Measurements from ENCODE around the gene REC8. TPM values are rescaled to one million over a fixed set of nuclear protein-coding genes. Genes with fewer than 3 reads are reported as not detected.

The REC8 gene
- total RNA-seq, 2 experiments from 2014 or later = 54.5 to 58.6 TPM

- Mint-ChIP-seq H3K9me3 (ENCODE audit: insufficient read depth) (no peaks in the 10 kb centered on the region), H3K27ac (peak overlapping the region; percentile 68), H3K27me3 (ENCODE audit: low read depth) (no peaks in the 10 kb centered on the region), H3K4me3 (peak overlapping the region; percentile 97), H3K4me1 (ENCODE audit: low read depth) (peaks cover 62% of the 10 kb centered on the region), H3K36me3 (ENCODE audit: low read depth) (peaks cover 69% of the 10 kb centered on the region)
- POLR2A ChIA-PET = interaction anchor here (2.5 to 4.0 kb wide), 3 partner anchors 8 to 25 kb away, joined by 32 to 56 read pairs (median 48); partner anchors contain the start of genes DCAF11, IRF9, NRL and PSME2
- ATAC-seq (no peak), DNase-seq (peak; percentile 49)
- CTCF ChIA-PET = interaction anchor here (1.5 to 5.2 kb wide), 3 partner anchors 21 to 30 kb away, joined by 3 to 37 read pairs (median 4); partner anchors contain the start of gene IRF9
Measured at GRCh38 chr14:24139272-24139934, 32.5 kb upstream of the REC8 start.

DNA sequence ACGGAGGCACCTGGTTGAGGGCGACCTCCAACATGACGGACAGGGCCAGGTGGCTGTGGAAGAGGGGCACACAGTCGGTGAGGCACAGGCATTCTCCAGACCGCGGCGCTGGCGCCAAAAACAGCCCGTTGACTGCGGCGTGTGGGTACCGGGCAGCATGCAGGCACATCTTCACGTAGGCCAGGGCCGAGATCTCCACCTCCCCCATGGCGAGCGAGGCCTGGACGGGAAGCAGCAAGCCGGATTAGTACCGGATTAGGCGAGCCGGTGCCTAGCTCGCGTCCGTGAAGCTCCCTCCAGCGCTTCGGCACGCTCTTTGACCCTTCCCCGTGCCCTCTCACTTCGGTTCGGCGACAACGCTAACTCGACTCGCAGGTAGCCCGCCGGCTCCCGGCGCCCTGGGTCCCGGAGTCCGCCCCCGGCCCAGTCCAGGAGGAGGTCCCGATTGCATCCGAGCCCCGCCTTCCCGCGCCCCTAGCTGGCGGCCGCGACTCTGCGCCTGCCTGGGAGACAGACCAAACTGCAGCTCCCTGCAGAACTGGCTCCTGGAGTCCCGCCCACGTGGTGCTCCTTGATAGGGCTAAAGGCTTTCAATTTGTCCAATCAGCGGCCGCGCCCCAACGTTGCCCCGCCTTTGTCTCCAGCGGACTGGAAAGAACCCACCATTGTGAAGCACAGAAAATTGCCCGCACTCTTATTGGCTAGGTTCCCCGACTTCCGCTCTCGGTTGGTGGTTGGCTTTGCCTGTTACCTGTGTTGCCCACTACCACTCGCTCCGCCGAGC lies 30.6 kb upstream of the REC8 start, which contains the start of gene EMC9:
Gene EMC9, minus strand, starts transcription at position 495 of the 784 bp plus-strand sequence. Its CDS starts 287 bp downstream, at position 208.
- Mint-ChIP-seq H3K4me1 (ENCODE audit: low read depth) (peaks cover 66% of the 10 kb centered on the region), H3K27me3 (ENCODE audit: low read depth) (no peaks in the 10 kb centered on the region), H3K36me3 (ENCODE audit: low read depth) (peaks cover 88% of the 10 kb centered on the region), H3K9me3 (ENCODE audit: insufficient read depth) (no peaks in the 10 kb centered on the region), H3K4me3 (peak within 1 kb of the TSS; percentile 97), H3K27ac (peak within 1 kb of the TSS; percentile 77)
- DNase-seq (peak; percentile 100), ATAC-seq (peak; percentile 92)
- ChIA-PET CTCF (interaction anchor here (0.7 to 2.2 kb wide), 16 partner anchors 9 to 296 kb away, joined by 3 to 20 read pairs (median 4); partner anchors contain the start of genes CIDEB, DCAF11, IRF9 and NRL), POLR2A (interaction anchor here (0.6 to 3.5 kb wide), 14 partner anchors 9 to 289 kb away, joined by 3 to 56 read pairs (median 4); partner anchors contain the start of genes CHMP4A, DCAF11, IRF9 and KHNYN)

GRCh38 chr14:24143511-24143910 lies 28.4 kb upstream of the REC8 start:
- peak overlapping the region; percentile 1 for H3K27ac Mint-ChIP-seq
- no peak for ATAC-seq
- H3K27me3 Mint-ChIP-seq (ENCODE audit: low read depth) = no peaks in the 10 kb centered on the region
- POLR2A ChIA-PET = interaction anchor here (0.7 to 2.2 kb wide), 4 partner anchors 15 to 526 kb away, joined by 3 to 14 read pairs (median 4); partner anchors contain the start of genes DCAF11, IRF9 and NRL
- H3K36me3 Mint-ChIP-seq (ENCODE audit: low read depth) = peaks cover 76% of the 10 kb centered on the region
- H3K4me3 Mint-ChIP-seq = no peak overlapping the region
- peaks cover 54% of the 10 kb centered on the region for H3K4me1 Mint-ChIP-seq (ENCODE audit: low read depth)
- no peaks in the 10 kb centered on the region for H3K9me3 Mint-ChIP-seq (ENCODE audit: insufficient read depth)
- no peak for DNase-seq
- CTCF ChIA-PET = interaction anchor here (4.8 to 6.1 kb wide), 2 partner anchors 17 to 28 kb away, joined by 22 to 77 read pairs; partner anchors contain the start of genes DCAF11, IRF9 and NRL

DNA sequence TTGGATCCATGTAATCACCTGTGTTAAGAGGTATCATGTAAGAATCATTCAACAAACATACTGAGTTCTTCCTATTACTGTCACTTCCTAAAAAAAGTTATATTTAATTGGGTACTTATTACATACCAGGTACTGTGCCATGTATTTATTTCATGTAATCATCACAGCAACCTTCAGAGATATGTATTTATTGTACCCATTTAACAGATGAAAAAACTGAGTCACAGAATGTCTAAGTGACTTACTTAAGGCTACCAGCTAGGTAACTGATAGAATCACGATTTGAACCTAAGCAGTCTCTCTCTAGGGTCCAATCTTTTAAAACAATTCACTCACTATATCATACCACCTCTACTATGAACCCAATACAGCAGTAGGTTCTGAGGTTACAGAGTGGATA lies 27.4 kb upstream of the REC8 start:
- no peaks in the 10 kb centered on the region for H3K27me3 Mint-ChIP-seq (ENCODE audit: low read depth)
- no peak for DNase-seq
- ChIA-PET POLR2A (interaction anchor here (1.0 to 10.1 kb wide), 3 partner anchors 16 to 30 kb away, joined by 5 to 229 read pairs (median 14); partner anchors contain the start of genes DCAF11, IRF9 and NRL), CTCF (interaction anchor here (4.8 to 6.1 kb wide), 2 partner anchors 16 to 29 kb away, joined by 22 to 77 read pairs; partner anchors contain the start of genes DCAF11, IRF9 and NRL)
- H3K27ac Mint-ChIP-seq = peak overlapping the region; percentile 43
- peaks cover 76% of the 10 kb centered on the region for H3K36me3 Mint-ChIP-seq (ENCODE audit: low read depth)
- peaks cover 54% of the 10 kb centered on the region for H3K4me1 Mint-ChIP-seq (ENCODE audit: low read depth)
- peak overlapping the region; percentile 88 for H3K4me3 Mint-ChIP-seq
- H3K9me3 Mint-ChIP-seq (ENCODE audit: insufficient read depth) = no peaks in the 10 kb centered on the region
- no peak for ATAC-seq

GRCh38 chr14:24145219-24145618 lies 26.7 kb upstream of the REC8 start:
- CTCF ChIA-PET = interaction anchor here (3.4 to 6.1 kb wide), 4 partner anchors 9 to 37 kb away, joined by 22 to 77 read pairs (median 26); partner anchors contain the start of genes DCAF11, IRF9, NRL and PSME1
- Mint-ChIP-seq H3K27me3 (ENCODE audit: low read depth) (no peaks in the 10 kb centered on the region), H3K4me1 (ENCODE audit: low read depth) (peaks cover 56% of the 10 kb centered on the region), H3K4me3 (peak overlapping the region; percentile 88), H3K36me3 (ENCODE audit: low read depth) (peaks cover 77% of the 10 kb centered on the region), H3K9me3 (ENCODE audit: insufficient read depth) (no peaks in the 10 kb centered on the region), H3K27ac (peak overlapping the region; percentile 95)
- DNase-seq (no peak), ATAC-seq (no peak)
- POLR2A ChIA-PET = interaction anchor here (1.6 to 10.1 kb wide), 6 partner anchors 8 to 71 kb away, joined by 4 to 229 read pairs (median 34); partner anchors contain the start of genes CHMP4A, DCAF11, IRF9 and MDP1

GRCh38 chr14:24145690-24146452 lies 26.0 kb upstream of the REC8 start:
- CTCF ChIA-PET = interaction anchor here (0.8 to 6.1 kb wide), 8 partner anchors 9 to 162 kb away, joined by 3 to 77 read pairs (median 16); partner anchors contain the start of genes CIDEB, DCAF11, IRF9 and NRL
- no peak for ATAC-seq
- peaks cover 77% of the 10 kb centered on the region for H3K36me3 Mint-ChIP-seq (ENCODE audit: low read depth)

DNA sequence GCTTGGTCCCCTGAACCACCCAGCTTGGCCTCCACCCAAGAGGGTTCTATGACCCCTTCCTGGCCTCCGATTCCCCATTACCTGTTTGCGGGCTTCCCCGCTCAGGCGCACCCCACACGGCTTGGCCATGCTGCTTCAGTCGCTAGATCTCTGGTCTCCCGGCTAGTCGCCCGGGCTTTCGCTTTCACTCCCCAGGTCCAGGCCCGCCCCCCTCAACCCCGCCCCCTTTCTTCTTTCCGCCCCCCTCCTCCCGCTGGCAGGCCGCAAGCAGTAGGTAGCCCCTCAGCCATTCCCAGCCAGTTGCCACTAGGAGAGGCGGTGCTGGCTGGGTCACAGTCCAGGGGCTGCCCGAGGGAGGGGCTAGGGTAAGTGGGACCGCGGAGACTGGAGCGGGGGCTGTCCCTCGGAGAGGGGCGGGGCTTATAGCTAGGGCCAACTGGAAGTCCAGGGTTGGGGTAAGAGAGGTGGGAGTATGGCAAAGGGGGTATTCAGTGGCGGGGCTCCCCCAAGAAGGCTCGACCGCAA lies 25.4 kb upstream of the REC8 start, which contains the start of gene PSME2:
Gene PSME2, minus strand, starts transcription at position 158 of the 525 bp plus-strand sequence. Its CDS starts 29 bp downstream, at position 129.
- Mint-ChIP-seq H3K27ac (peak within 1 kb of the TSS; percentile 95), H3K4me1 (ENCODE audit: low read depth) (peaks cover 66% of the 10 kb centered on the region), H3K27me3 (ENCODE audit: low read depth) (no peaks in the 10 kb centered on the region), H3K9me3 (ENCODE audit: insufficient read depth) (no peaks in the 10 kb centered on the region), H3K4me3 (peak within 1 kb of the TSS; percentile 88), H3K36me3 (ENCODE audit: low read depth) (peaks cover 79% of the 10 kb centered on the region)
- ATAC-seq (peak; percentile 72), DNase-seq (peak; percentile 96)
- ChIA-PET CTCF (interaction anchor here (0.7 to 6.1 kb wide), 10 partner anchors 9 to 161 kb away, joined by 3 to 77 read pairs (median 8); partner anchors contain the start of genes CIDEB, DCAF11, IRF9 and NRL), POLR2A (interaction anchor here (0.6 to 10.1 kb wide), 16 partner anchors 9 to 536 kb away, joined by 3 to 229 read pairs (median 10); partner anchors contain the start of genes CHMP4A, DCAF11, FITM1 and IPO4)

More at GRCh38 chr14:24145690-24146452, 26.0 kb upstream of the REC8 start:
- Mint-ChIP-seq H3K4me1 (ENCODE audit: low read depth) (peaks cover 63% of the 10 kb centered on the region), H3K4me3 (peak overlapping the region; percentile 88), H3K9me3 (ENCODE audit: insufficient read depth) (no peaks in the 10 kb centered on the region), H3K27me3 (ENCODE audit: low read depth) (no peaks in the 10 kb centered on the region), H3K27ac (peak overlapping the region; percentile 95)
- POLR2A ChIA-PET = interaction anchor here (0.9 to 10.1 kb wide), 11 partner anchors 9 to 97 kb away, joined by 4 to 229 read pairs (median 13); partner anchors contain the start of genes CHMP4A, DCAF11, IPO4 and IRF9
- peak; percentile 29 for DNase-seq

DNA sequence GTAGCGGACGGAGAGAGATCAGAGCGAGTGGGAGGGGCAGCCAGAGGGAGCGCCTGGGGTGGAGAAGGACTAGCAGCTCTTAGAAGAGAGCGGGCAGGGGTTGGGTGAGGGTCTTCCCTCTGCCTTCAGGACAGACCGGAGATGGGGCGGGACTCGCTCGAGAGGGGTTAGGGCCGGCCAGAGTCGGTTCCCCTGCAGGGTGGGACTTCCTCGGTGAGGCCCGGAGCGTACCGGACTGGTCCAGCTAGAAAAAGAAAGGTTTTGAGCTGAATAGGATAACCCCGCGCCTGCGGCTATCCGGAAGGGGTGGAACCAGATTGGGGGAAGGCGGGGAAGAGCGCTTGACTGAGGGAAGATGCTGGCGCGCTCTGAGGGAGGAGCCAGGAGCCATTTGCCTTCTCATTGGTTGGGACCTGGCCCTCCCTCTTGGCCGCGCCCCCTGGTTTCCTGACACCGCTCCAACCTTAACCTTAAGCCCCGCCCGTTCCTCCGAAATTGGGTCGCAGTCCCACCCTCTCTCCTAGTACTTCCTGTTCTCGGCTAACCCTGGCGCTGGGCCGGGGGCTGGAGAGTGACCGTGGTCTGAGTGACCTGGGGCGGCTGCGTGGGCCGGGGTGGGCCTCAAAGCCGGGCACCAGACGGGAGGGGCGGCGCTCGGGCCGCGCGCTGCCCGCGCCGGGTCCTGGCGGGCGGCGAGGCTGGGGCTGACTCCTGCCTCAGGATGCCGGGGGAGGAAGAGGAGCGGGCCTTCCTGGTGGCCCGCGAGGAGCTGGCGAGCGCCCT lies 24.7 kb upstream of the REC8 start, which contains the start of gene RNF31:
Gene RNF31, plus strand, starts transcription at position 521 of the 783 bp plus-strand sequence. Its CDS starts 201 bp downstream, at position 722.
- peak; percentile 87 for ATAC-seq
- H3K27me3 Mint-ChIP-seq (ENCODE audit: low read depth) = no peaks in the 10 kb centered on the region

GRCh38 chr14:24147761-24148428 lies 24.0 kb upstream of the REC8 start:
- Mint-ChIP-seq H3K4me3 (peak overlapping the region; percentile 88), H3K27me3 (ENCODE audit: low read depth) (no peaks in the 10 kb centered on the region), H3K27ac (peak overlapping the region; percentile 92), H3K36me3 (ENCODE audit: low read depth) (peaks cover 80% of the 10 kb centered on the region), H3K4me1 (ENCODE audit: low read depth) (peaks cover 61% of the 10 kb centered on the region), H3K9me3 (ENCODE audit: insufficient read depth) (no peaks in the 10 kb centered on the region)
- ChIA-PET POLR2A (interaction anchor here (0.8 to 10.1 kb wide), 8 partner anchors 11 to 66 kb away, joined by 3 to 229 read pairs (median 13); partner anchors contain the start of genes CHMP4A, DCAF11, IPO4 and IRF9), CTCF (interaction anchor here (1.1 to 6.1 kb wide), 6 partner anchors 11 to 68 kb away, joined by 3 to 77 read pairs (median 24); partner anchors contain the start of genes DCAF11, IPO4, IRF9 and NRL)
- peak; percentile 36 for DNase-seq
- no peak for ATAC-seq

More for the DNA sequence above, 24.7 kb upstream of the REC8 start, which contains the start of gene RNF31:
- CTCF ChIA-PET = interaction anchor here (0.7 to 6.1 kb wide), 11 partner anchors 8 to 160 kb away, joined by 3 to 77 read pairs (median 5); partner anchors contain the start of genes CIDEB, DCAF11, IPO4 and IRF9
- Mint-ChIP-seq H3K4me3 (peak within 1 kb of the TSS; percentile 88), H3K9me3 (ENCODE audit: insufficient read depth) (no peaks in the 10 kb centered on the region), H3K36me3 (ENCODE audit: low read depth) (peaks cover 81% of the 10 kb centered on the region), H3K4me1 (ENCODE audit: low read depth) (peaks cover 67% of the 10 kb centered on the region), H3K27ac (peak within 1 kb of the TSS; percentile 95)
- POLR2A ChIA-PET = interaction anchor here (0.6 to 10.1 kb wide), 17 partner anchors 9 to 546 kb away, joined by 3 to 229 read pairs (median 9); partner anchors contain the start of genes CHMP4A, DCAF11, FITM1 and IPO4
- peak; percentile 100 for DNase-seq
